Panc1 (cell line): ENCODE data around the gene TUFT1. TPM values are rescaled to one million over a fixed set of nuclear protein-coding genes. Genes with fewer than 3 reads are reported as not detected.

Experiments used
- ATAC-seq: fragments of 200-7000 bp; cut with Tn5 transposase; 2 replicates; pipeline ENCODE4 v1.9.1; 2020; ENCODE audit warnings: mild to moderate bottlenecking, moderate library complexity
- BruUV-seq: library from RNA; stranded (reverse); fragments of 400-500 nt; replicated peaks from 2 replicates; lab custom pipeline; 2021; lab: Mats Ljungman, UMichigan
- CTCF ChIA-PET: fragments of 300-600 bp; sonication (Branson Sonifier 250); formaldehyde crosslinking; loops from one replicate; lab custom pipeline; 2022; ENCODE audit warnings: antibody characterized with exemption; lab: Charles Lee
- POLR2A ChIA-PET: fragments of 300-600 bp; sonication (Branson Sonifier 250); formaldehyde crosslinking; loops from one replicate; lab custom pipeline; 2022; ENCODE audit warnings: antibody characterized with exemption; lab: Charles Lee
- DNase-seq: peaks from one replicate; pipeline ENCODE4 v3.0.0-alpha.2; 2010; ENCODE audit warnings: low read depth, low spot score
- H3K27ac ChIP-seq: 2 replicates; pipeline ENCODE4 v1.5.1; 2011; ENCODE audit warnings: mild to moderate bottlenecking, low read length, inconsistent platforms
- H3K27me3 ChIP-seq: fragments of 200-500 bp; sonication (Bioruptor generic); 2 replicates; pipeline ENCODE4 v1.6.0; 2014; ENCODE audit warnings: low read length, inconsistent platforms; ENCODE audit not compliant: control insufficient read depth, insufficient read depth
- H3K36me3 ChIP-seq: fragments of 200-500 bp; sonication (Bioruptor generic); 2 replicates; pipeline ENCODE4 v1.5.1; 2014; ENCODE audit warnings: inconsistent platforms, mild to moderate bottlenecking, low read length, moderate library complexity; ENCODE audit not compliant: control insufficient read depth, insufficient read depth
- H3K4me1 ChIP-seq: 2 replicates; pipeline ENCODE4 v1.5.1; 2011; ENCODE audit warnings: inconsistent platforms, mild to moderate bottlenecking, low read length, moderate library complexity; ENCODE audit not compliant: control insufficient read depth, insufficient read depth
- H3K4me3 ChIP-seq, 2 experiments: 2 replicates each; pipeline ENCODE4 v1.5.1; 2011 to 2012; ENCODE audit warnings: low read depth in 2 of 2, low read length in 2 of 2, mild to moderate bottlenecking in 2 of 2, inconsistent platforms in 1 of 2, moderate library complexity in 1 of 2
- H3K9me3 ChIP-seq: fragments of 200-500 bp; sonication (Bioruptor generic); 2 replicates; pipeline ENCODE4 v1.5.1; 2014; ENCODE audit warnings: low read depth, mild to moderate bottlenecking, inconsistent platforms, low read length, moderate library complexity; ENCODE audit not compliant: control insufficient read depth, insufficient read depth
- CTCF ChIP-seq: fragments of 450-650 bp; IDR thresholded peaks from 2 replicates; pipeline ENCODE4 v1.5.1; 2017; ENCODE audit warnings: mild to moderate bottlenecking
- POLR2AphosphoS5 ChIP-seq: IDR thresholded peaks from 2 replicates; pipeline ENCODE4 v1.6.1; 2012; ENCODE audit warnings: mild to moderate bottlenecking, low read depth, low read length, moderate library complexity
- REST ChIP-seq, 2 experiments: IDR thresholded peaks; 2 replicates each; pipeline ENCODE4 v1.6.1; 2011 to 2012; ENCODE audit warnings: low read depth in 2 of 2, control low read depth in 1 of 2, low read length in 1 of 2, mild to moderate bottlenecking in 1 of 2, moderate library complexity in 1 of 2; ENCODE audit not compliant: insufficient read depth in 1 of 2
- SIN3A ChIP-seq: IDR thresholded peaks from 2 replicates; pipeline ENCODE4 v1.6.1; 2012; ENCODE audit warnings: low read depth, mild to moderate bottlenecking, low read length, moderate library complexity, borderline replicate concordance; ENCODE audit not compliant: insufficient read depth
- TCF7L2 ChIP-seq: IDR thresholded peaks from 2 replicates; pipeline ENCODE4 v1.6.1; 2011; ENCODE audit warnings: mild to moderate bottlenecking, low read depth, low read length, inconsistent platforms
- in situ Hi-C: cut with HindIII; loops from 2 replicates; pipeline ENCODE4 v1.10.0; 2016; ENCODE audit warnings: low sequenced_read_pairs, low pct_unique_long_range_greater_than_20kb
- intact Hi-C: fragments of 100-400 bp; cut with micrococcal nuclease; formaldehyde crosslinking; loops from one replicate; pipeline ENCODE4 v1.10.0; 2022; ENCODE audit not compliant: unreplicated experiment
- total RNA-seq: library from RNA; stranded (reverse); gene quantifications from one replicate; pipeline ENCODE4 v1.2.1, GENCODE V29; 2021; ENCODE audit not compliant: unreplicated experiment

TUFT1 gene
- total RNA-seq, 1 experiment from 2014 or later = 66.4 TPM

GRCh38 chr1:151578941-151579340 lies 38.8 kb downstream of the TUFT1 start:
- ChIA-PET CTCF (no interaction called here), POLR2A (no interaction called here)
- intact Hi-C loops = no loop called here
- Histone ChIP-seq H3K27me3 (no peaks in the 10 kb centered on the region), H3K4me3 (no peak overlapping the region), H3K4me1 (peaks cover 8% of the 10 kb centered on the region; the same call in 1 of the 2 replicates), H3K36me3 (peaks cover 8% of the 10 kb centered on the region), H3K9me3 (no peaks in the 10 kb centered on the region), H3K27ac (no peak overlapping the region)
- TF ChIP-seq TCF7L2 (no peak), REST (IDR thresholded peaks at IDR 0.05; ENCODE audit: insufficient read depth in 1 of 2, low read depth in 2 of 2, low read length in 1 of 2) (no peak), CTCF (no peak), SIN3A (no peak), POLR2AphosphoS5 (no peak)
- no TSS peak for BruUV-seq
- ATAC-seq (peak; percentile 43; the same call in 1 of the 2 replicates), DNase-seq (no peak)
- in situ Hi-C loops = no loop called here

GRCh38 chr1:151579436-151580225 lies 39.5 kb downstream of the TUFT1 start:
- in situ Hi-C loops (no loop called here), intact Hi-C loops (no loop called here)
- no TSS peak for BruUV-seq
- Histone ChIP-seq H3K4me3 (no peak overlapping the region), H3K9me3 (no peaks in the 10 kb centered on the region), H3K36me3 (peaks cover 8% of the 10 kb centered on the region), H3K27me3 (no peaks in the 10 kb centered on the region), H3K27ac (no peak overlapping the region), H3K4me1 (peaks cover 10% of the 10 kb centered on the region)
- TF ChIP-seq REST (IDR thresholded peaks at IDR 0.05; ENCODE audit: insufficient read depth in 1 of 2, low read depth in 2 of 2, low read length in 1 of 2) (no peak), SIN3A (no peak), TCF7L2 (no peak), CTCF (no peak), POLR2AphosphoS5 (no peak)
- ATAC-seq = peak; percentile 61
- CTCF ChIA-PET = no interaction called here
- POLR2A ChIA-PET = no interaction called here
- DNase-seq = no peak
